WTC11 (cell line): ENCODE data around the gene NSUN4.

ENCODE experiments used
- CBFB ChIP-seq: sonication (generic); formaldehyde crosslinking; IDR thresholded peaks from 2 replicates; pipeline ENCODE4 v1.8.1; 2022; ENCODE audit warnings: mild to moderate bottlenecking, low read depth, missing genetic modification reagents
- RELA ChIP-seq: sonication (generic); formaldehyde crosslinking; IDR thresholded peaks from 2 replicates; pipeline ENCODE4 v1.8.1; 2022; ENCODE audit warnings: missing genetic modification reagents, mild to moderate bottlenecking, borderline replicate concordance
- TCF7 ChIP-seq: sonication (generic); formaldehyde crosslinking; IDR thresholded peaks from 2 replicates; pipeline ENCODE4 v1.8.0; 2022; ENCODE audit warnings: mild to moderate bottlenecking, low read depth, missing genetic modification reagents, moderate library complexity
- ZNF138 ChIP-seq: sonication (generic); formaldehyde crosslinking; conservative IDR thresholded peaks from 2 replicates; pipeline ENCODE4 v1.8.1; 2022; ENCODE audit warnings: mild to moderate bottlenecking, moderate library complexity, missing genetic modification reagents
- TF ChIP-seq, protein P1 (sequence below): fragments of 200-600 bp; IDR thresholded peaks from 2 replicates; pipeline ENCODE4 v1.8.0; 2022; ENCODE audit warnings: antibody characterized with exemption
- TF ChIP-seq, protein P2 (sequence below): sonication (generic); formaldehyde crosslinking; IDR thresholded peaks from 2 replicates; pipeline ENCODE4 v1.8.1; 2023; ENCODE audit warnings: mild to moderate bottlenecking, missing genetic modification reagents, moderate library complexity
- TF ChIP-seq, protein P3 (sequence below): sonication (generic); formaldehyde crosslinking; IDR thresholded peaks from 2 replicates; pipeline ENCODE4 v1.8.0; 2022; ENCODE audit warnings: mild to moderate bottlenecking, missing genetic modification reagents
- TF ChIP-seq, protein P4 (sequence below): sonication (generic); formaldehyde crosslinking; IDR thresholded peaks from 2 replicates; pipeline ENCODE4 v1.8.0; 2022; ENCODE audit warnings: mild to moderate bottlenecking, missing genetic modification reagents

DNA sequence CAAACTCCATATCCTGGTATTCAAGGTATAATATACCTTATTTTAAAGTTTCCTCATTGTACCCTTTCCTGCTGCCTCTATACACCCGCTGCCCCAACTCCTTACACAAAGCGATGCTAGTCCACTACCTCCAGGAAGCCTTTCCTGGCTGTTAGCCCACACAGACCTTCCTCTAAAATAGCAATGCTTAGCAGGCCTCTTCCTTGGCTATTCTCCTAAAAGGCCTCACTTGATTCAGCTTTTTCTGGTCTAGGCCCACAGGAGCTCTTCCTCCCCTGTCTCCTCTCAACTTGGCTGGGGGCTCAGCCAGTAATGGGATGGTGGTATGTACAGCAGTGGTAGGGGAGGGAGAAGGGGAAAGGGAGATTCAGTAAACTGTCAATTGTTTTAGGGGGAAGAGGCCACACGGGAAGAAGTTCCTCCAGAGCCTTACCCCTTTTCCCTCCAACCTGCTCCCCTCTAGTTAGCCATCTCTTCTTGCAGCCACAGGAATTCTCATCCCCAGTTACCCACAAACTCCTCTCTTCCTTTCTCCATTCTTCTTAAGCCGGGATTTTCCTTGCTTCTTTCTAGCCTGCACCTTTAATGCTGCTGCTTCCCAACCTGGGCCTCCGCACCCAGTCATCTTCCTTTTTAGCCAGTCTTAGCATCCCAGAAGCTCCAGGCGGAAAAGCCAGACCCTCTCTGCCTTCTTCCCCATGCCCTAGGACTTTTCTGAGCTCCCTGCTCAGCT lies 39.8 kb upstream of the NSUN4 start:
- TF ChIP-seq RELA (no peak), CBFB (CRISPR knock-in tag) (no peak), TCF7 (CRISPR knock-in tag) (no peak), ZNF138 (CRISPR knock-in tag) (no peak)
- TF ChIP-seq, protein P1, sequence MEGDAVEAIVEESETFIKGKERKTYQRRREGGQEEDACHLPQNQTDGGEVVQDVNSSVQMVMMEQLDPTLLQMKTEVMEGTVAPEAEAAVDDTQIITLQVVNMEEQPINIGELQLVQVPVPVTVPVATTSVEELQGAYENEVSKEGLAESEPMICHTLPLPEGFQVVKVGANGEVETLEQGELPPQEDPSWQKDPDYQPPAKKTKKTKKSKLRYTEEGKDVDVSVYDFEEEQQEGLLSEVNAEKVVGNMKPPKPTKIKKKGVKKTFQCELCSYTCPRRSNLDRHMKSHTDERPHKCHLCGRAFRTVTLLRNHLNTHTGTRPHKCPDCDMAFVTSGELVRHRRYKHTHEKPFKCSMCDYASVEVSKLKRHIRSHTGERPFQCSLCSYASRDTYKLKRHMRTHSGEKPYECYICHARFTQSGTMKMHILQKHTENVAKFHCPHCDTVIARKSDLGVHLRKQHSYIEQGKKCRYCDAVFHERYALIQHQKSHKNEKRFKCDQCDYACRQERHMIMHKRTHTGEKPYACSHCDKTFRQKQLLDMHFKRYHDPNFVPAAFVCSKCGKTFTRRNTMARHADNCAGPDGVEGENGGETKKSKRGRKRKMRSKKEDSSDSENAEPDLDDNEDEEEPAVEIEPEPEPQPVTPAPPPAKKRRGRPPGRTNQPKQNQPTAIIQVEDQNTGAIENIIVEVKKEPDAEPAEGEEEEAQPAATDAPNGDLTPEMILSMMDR = no peak
- TF ChIP-seq, protein P2, sequence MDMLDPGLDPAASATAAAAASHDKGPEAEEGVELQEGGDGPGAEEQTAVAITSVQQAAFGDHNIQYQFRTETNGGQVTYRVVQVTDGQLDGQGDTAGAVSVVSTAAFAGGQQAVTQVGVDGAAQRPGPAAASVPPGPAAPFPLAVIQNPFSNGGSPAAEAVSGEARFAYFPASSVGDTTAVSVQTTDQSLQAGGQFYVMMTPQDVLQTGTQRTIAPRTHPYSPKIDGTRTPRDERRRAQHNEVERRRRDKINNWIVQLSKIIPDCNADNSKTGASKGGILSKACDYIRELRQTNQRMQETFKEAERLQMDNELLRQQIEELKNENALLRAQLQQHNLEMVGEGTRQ (CRISPR knock-in tag) = no peak
- TF ChIP-seq, protein P3, sequence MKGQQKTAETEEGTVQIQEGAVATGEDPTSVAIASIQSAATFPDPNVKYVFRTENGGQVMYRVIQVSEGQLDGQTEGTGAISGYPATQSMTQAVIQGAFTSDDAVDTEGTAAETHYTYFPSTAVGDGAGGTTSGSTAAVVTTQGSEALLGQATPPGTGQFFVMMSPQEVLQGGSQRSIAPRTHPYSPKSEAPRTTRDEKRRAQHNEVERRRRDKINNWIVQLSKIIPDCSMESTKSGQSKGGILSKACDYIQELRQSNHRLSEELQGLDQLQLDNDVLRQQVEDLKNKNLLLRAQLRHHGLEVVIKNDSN = no peak
- TF ChIP-seq, protein P4, sequence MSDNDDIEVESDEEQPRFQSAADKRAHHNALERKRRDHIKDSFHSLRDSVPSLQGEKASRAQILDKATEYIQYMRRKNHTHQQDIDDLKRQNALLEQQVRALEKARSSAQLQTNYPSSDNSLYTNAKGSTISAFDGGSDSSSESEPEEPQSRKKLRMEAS (CRISPR knock-in tag) = no peak
